Calu3 (cell line): ENCODE data around the gene COL5A1. TPM values are rescaled to one million over a fixed set of nuclear protein-coding genes. Genes with fewer than 3 reads are reported as not detected.

Source experiments
- BruUV-seq: library from RNA; stranded (reverse); fragments of 400-500 nt; replicated peaks from 2 replicates; lab custom pipeline; 2021; lab: Mats Ljungman, UMichigan
- CTCF ChIA-PET: fragments of 300-600 bp; sonication (Branson Sonifier 250); formaldehyde crosslinking; loops from one replicate; lab custom pipeline; 2022; ENCODE audit warnings: antibody characterized with exemption; lab: Charles Lee
- DNase-seq: peaks from one replicate; pipeline ENCODE4 v3.0.0; 2022
- H3K27ac Mint-ChIP-seq: one replicate; pipeline ENCODE4 v1.8.0; 2022; ENCODE audit warnings: mixed read lengths; ENCODE audit not compliant: unreplicated experiment
- H3K27me3 Mint-ChIP-seq: one replicate; pipeline ENCODE4 v1.8.0; 2022; ENCODE audit warnings: mixed read lengths; ENCODE audit not compliant: unreplicated experiment
- H3K36me3 Mint-ChIP-seq: one replicate; pipeline ENCODE4 v1.8.0; 2022; ENCODE audit warnings: mild to moderate bottlenecking, moderate library complexity, mixed read lengths; ENCODE audit not compliant: insufficient read depth, unreplicated experiment
- H3K4me1 Mint-ChIP-seq: one replicate; pipeline ENCODE4 v1.8.0; 2022; ENCODE audit warnings: mild to moderate bottlenecking, low read depth, mixed read lengths; ENCODE audit not compliant: unreplicated experiment
- H3K4me3 Mint-ChIP-seq: one replicate; pipeline ENCODE4 v1.8.0; 2022; ENCODE audit warnings: mild to moderate bottlenecking, low read depth, moderate library complexity, mixed read lengths; ENCODE audit not compliant: unreplicated experiment
- H3K9me3 Mint-ChIP-seq: one replicate; pipeline ENCODE4 v1.8.0; 2022; ENCODE audit warnings: low read depth, mixed read lengths; ENCODE audit not compliant: unreplicated experiment
- CTCF ChIP-seq: fragments of 200-600 bp; IDR thresholded peaks from one replicate; pipeline ENCODE4 v1.8.0; 2022; ENCODE audit warnings: antibody characterized with exemption; ENCODE audit not compliant: unreplicated experiment
- intact Hi-C: fragments of 100-400 bp; cut with micrococcal nuclease; formaldehyde crosslinking; loops from one replicate; pipeline ENCODE4 v1.10.0; 2022; ENCODE audit not compliant: unreplicated experiment
- total RNA-seq: library from RNA; stranded (reverse); gene quantifications from 2 replicates; pipeline ENCODE4 v1.2.3, GENCODE V29; 2022

The COL5A1 gene
- total RNA-seq, 1 experiment from 2014 or later: not detected

- H3K9me3 Mint-ChIP-seq: no peaks in the 10 kb centered on the region
- no peak for DNase-seq
- H3K36me3 Mint-ChIP-seq: no peaks in the 10 kb centered on the region
- BruUV-seq: no TSS peak
- no peak overlapping the region for H3K4me3 Mint-ChIP-seq
- intact Hi-C loops: no loop called here
- H3K4me1 Mint-ChIP-seq: no peaks in the 10 kb centered on the region
- H3K27ac Mint-ChIP-seq: no peak overlapping the region
- peaks cover 43% of the 10 kb centered on the region for H3K27me3 Mint-ChIP-seq
- CTCF ChIA-PET: no interaction called here
- no peak for TF ChIP-seq CTCF
These were observed 12.5 kb upstream of the COL5A1 start for GRCh38 chr9:134629061-134629585.

GRCh38 chr9:134629586-134630392, 11.8 kb upstream of the COL5A1 start:
- no TSS peak for BruUV-seq
- no peaks in the 10 kb centered on the region for H3K36me3 Mint-ChIP-seq
- no peak overlapping the region for H3K27ac Mint-ChIP-seq
- intact Hi-C loops: no loop called here
- no peaks in the 10 kb centered on the region for H3K4me1 Mint-ChIP-seq
- TF ChIP-seq CTCF: no peak
- peaks cover 36% of the 10 kb centered on the region for H3K27me3 Mint-ChIP-seq
- no peak overlapping the region for H3K4me3 Mint-ChIP-seq
- CTCF ChIA-PET: no interaction called here
- no peaks in the 10 kb centered on the region for H3K9me3 Mint-ChIP-seq
- no peak for DNase-seq

GRCh38 chr9:134630393-134630790, 11.2 kb upstream of the COL5A1 start:
- Mint-ChIP-seq H3K27ac (no peak overlapping the region), H3K27me3 (peaks cover 30% of the 10 kb centered on the region), H3K4me1 (no peaks in the 10 kb centered on the region), H3K36me3 (no peaks in the 10 kb centered on the region), H3K9me3 (no peaks in the 10 kb centered on the region), H3K4me3 (no peak overlapping the region)
- CTCF ChIA-PET: no interaction called here
- DNase-seq: no peak
- intact Hi-C loops: no loop called here
- no TSS peak for BruUV-seq
- no peak for TF ChIP-seq CTCF

GRCh38 chr9:134630861-134631260, 10.7 kb upstream of the COL5A1 start:
- intact Hi-C loops: no loop called here
- no peak for TF ChIP-seq CTCF
- Mint-ChIP-seq H3K27ac (no peak overlapping the region), H3K9me3 (no peaks in the 10 kb centered on the region), H3K4me1 (no peaks in the 10 kb centered on the region), H3K27me3 (peaks cover 26% of the 10 kb centered on the region), H3K36me3 (no peaks in the 10 kb centered on the region), H3K4me3 (no peak overlapping the region)
- CTCF ChIA-PET: no interaction called here
- no peak for DNase-seq
- no TSS peak for BruUV-seq
